ENCODE data around the gene SNX32.

SNX32 gene

GRCh38 chr11:65791719-65792213, 42.0 kb upstream of the SNX32 start:
- H3F3A ChIP-seq (ENCODE audit: low read depth), result no peaks in the 10 kb centered on the region
- no peaks in the 10 kb centered on the region for H3K27me3 ChIP-seq (ENCODE audit: insufficient read depth, low read length, poor library complexity, severe bottlenecking)
- H3K4me1 ChIP-seq (ENCODE audit: insufficient read depth, low read length, poor library complexity, severe bottlenecking), result peaks cover 7% of the 10 kb centered on the region
- no peaks in the 10 kb centered on the region for H3K36me3 ChIP-seq (ENCODE audit: insufficient read depth, low read length)
- no peak overlapping the region for H3K4me3 ChIP-seq (ENCODE audit: low read length, poor library complexity, severe bottlenecking)
- H3K9me3 ChIP-seq (ENCODE audit: insufficient read depth, low read depth, low read length), result no peaks in the 10 kb centered on the region
- no peak overlapping the region for H2AFZ ChIP-seq (ENCODE audit: low read length)
- no peaks in the 10 kb centered on the region for H4K20me1 ChIP-seq (ENCODE audit: insufficient read depth, low read length, poor library complexity, severe bottlenecking)
- no peaks in the 10 kb centered on the region for H3K9me2 ChIP-seq (replicated peaks; ENCODE audit: low read depth, low read length)
- no peak overlapping the region for H3K4me2 ChIP-seq (ENCODE audit: low read depth, low read length, poor library complexity, severe bottlenecking)
- no peak overlapping the region for H3K9ac ChIP-seq (ENCODE audit: low read depth, low read length, poor library complexity, severe bottlenecking)
- no peaks in the 10 kb centered on the region for H3K79me2 ChIP-seq (ENCODE audit: insufficient read depth, low read length)
- TF ChIP-seq CTCF (conservative IDR thresholded peaks at IDR 0.05; ENCODE audit: low read length), result no peak
- no peak for TF ChIP-seq EZH2phosphoT487 (IDR thresholded peaks at IDR 0.05; ENCODE audit: borderline replicate concordance)

GRCh38 chr11:65792456-65792855, 41.3 kb upstream of the SNX32 start:
- no peaks in the 10 kb centered on the region for H3K9me2 ChIP-seq (replicated peaks; ENCODE audit: low read depth, low read length)
- no peak overlapping the region for H3K9ac ChIP-seq (ENCODE audit: low read depth, low read length, poor library complexity, severe bottlenecking)
- H4K20me1 ChIP-seq (ENCODE audit: insufficient read depth, low read length, poor library complexity, severe bottlenecking), result no peaks in the 10 kb centered on the region
- TF ChIP-seq CTCF (conservative IDR thresholded peaks at IDR 0.05; ENCODE audit: low read length) (no peak), EZH2phosphoT487 (IDR thresholded peaks at IDR 0.05; ENCODE audit: borderline replicate concordance) (no peak)
- H2AFZ ChIP-seq (ENCODE audit: low read length), result no peak overlapping the region
- H3K4me1 ChIP-seq (ENCODE audit: insufficient read depth, low read length, poor library complexity, severe bottlenecking), result peaks cover 7% of the 10 kb centered on the region
- no peak overlapping the region for H3K4me3 ChIP-seq (ENCODE audit: low read length, poor library complexity, severe bottlenecking)
- no peak overlapping the region for H3K4me2 ChIP-seq (ENCODE audit: low read depth, low read length, poor library complexity, severe bottlenecking)
- no peaks in the 10 kb centered on the region for H3K9me3 ChIP-seq (ENCODE audit: insufficient read depth, low read depth, low read length)
- H3K79me2 ChIP-seq (ENCODE audit: insufficient read depth, low read length), result no peaks in the 10 kb centered on the region
- H3K27me3 ChIP-seq (ENCODE audit: insufficient read depth, low read length, poor library complexity, severe bottlenecking), result no peaks in the 10 kb centered on the region
- no peaks in the 10 kb centered on the region for H3F3A ChIP-seq (ENCODE audit: low read depth)
- no peaks in the 10 kb centered on the region for H3K36me3 ChIP-seq (ENCODE audit: insufficient read depth, low read length)

- TF ChIP-seq CTCF (conservative IDR thresholded peaks at IDR 0.05; ENCODE audit: low read length) (no peak), EZH2phosphoT487 (IDR thresholded peaks at IDR 0.05; ENCODE audit: borderline replicate concordance) (no peak)
- no peak overlapping the region for H3K4me3 ChIP-seq (ENCODE audit: low read length, poor library complexity, severe bottlenecking)
- H3F3A ChIP-seq (ENCODE audit: low read depth), result no peaks in the 10 kb centered on the region
- H4K20me1 ChIP-seq (ENCODE audit: insufficient read depth, low read length, poor library complexity, severe bottlenecking), result no peaks in the 10 kb centered on the region
- no peak overlapping the region for H3K9ac ChIP-seq (ENCODE audit: low read depth, low read length, poor library complexity, severe bottlenecking)
- no peak overlapping the region for H3K4me2 ChIP-seq (ENCODE audit: low read depth, low read length, poor library complexity, severe bottlenecking)
- no peaks in the 10 kb centered on the region for H3K79me2 ChIP-seq (ENCODE audit: insufficient read depth, low read length)
- H3K4me1 ChIP-seq (ENCODE audit: insufficient read depth, low read length, poor library complexity, severe bottlenecking), result peaks cover 7% of the 10 kb centered on the region
- no peaks in the 10 kb centered on the region for H3K9me2 ChIP-seq (replicated peaks; ENCODE audit: low read depth, low read length)
- H3K27me3 ChIP-seq (ENCODE audit: insufficient read depth, low read length, poor library complexity, severe bottlenecking), result no peaks in the 10 kb centered on the region
- H3K9me3 ChIP-seq (ENCODE audit: insufficient read depth, low read depth, low read length), result no peaks in the 10 kb centered on the region
- no peaks in the 10 kb centered on the region for H3K36me3 ChIP-seq (ENCODE audit: insufficient read depth, low read length)
- H2AFZ ChIP-seq (ENCODE audit: low read length), result no peak overlapping the region
These were observed 40.6 kb upstream of the SNX32 start for GRCh38 chr11:65793144-65793581.
